DLD1 (cell line): Measurements from ENCODE around the gene PEX14.

Source experiments
- in situ Hi-C: cut with HindIII; loops from 2 replicates; pipeline ENCODE4 v1.10.0; 2017; ENCODE audit warnings: low sequenced_read_pairs

PEX14 gene

GRCh38 chr1:10613340-10613739 lies 138.6 kb downstream of the PEX14 start:
- in situ Hi-C loops: no loop called here

DNA sequence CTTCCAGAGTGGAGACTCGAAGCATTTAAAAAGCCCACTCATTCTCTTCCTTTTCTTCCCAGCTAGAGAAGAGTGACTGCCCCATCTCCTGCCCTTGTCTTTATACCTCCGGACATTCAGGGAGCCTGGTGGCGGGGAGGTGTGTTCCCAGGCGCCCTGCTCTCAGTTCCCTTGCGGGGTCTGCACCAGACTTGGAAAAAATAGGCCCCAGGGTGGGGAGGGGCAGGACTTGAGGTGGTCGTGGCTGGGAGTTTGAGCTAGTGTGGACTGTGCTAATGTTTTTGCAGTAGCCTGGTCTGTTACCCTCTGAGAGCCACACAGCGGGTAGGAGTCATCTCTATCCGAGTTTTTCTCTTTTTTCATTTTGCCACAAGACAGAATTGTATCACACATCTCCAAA lies 139.1 kb downstream of the PEX14 start:
- in situ Hi-C loops: no loop called here

- in situ Hi-C loops: no loop called here
Measured at GRCh38 chr1:10614377-10615225, 139.9 kb downstream of the PEX14 start.

DNA sequence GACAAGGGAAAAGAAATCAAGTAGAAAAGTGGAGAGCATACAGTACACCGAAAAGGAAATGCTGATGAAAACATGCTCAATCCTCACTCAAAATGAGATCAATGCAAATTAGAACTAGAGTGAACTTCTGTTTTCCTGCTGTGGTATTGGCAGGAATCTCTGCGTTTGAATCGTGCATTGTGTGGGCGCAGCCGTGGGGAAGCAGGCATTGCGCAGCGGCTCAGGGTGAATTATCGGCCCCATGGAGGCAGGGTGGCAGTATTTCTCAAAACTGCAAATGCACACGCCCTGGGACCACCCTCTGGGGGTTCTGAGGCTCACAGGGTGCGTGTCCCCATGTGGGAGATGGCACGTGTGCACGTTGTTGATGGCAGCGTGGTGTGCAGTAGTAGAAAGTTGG lies 140.6 kb downstream of the PEX14 start:
- in situ Hi-C loops: no loop called here

- in situ Hi-C loops: no loop called here
Measured at GRCh38 chr1:10615932-10616671, 141.4 kb downstream of the PEX14 start.

- in situ Hi-C loops: no loop called here
Measured at GRCh38 chr1:10616696-10617095, 141.9 kb downstream of the PEX14 start.

GRCh38 chr1:10617318-10617717 lies 142.6 kb downstream of the PEX14 start:
- in situ Hi-C loops: no loop called here

DNA sequence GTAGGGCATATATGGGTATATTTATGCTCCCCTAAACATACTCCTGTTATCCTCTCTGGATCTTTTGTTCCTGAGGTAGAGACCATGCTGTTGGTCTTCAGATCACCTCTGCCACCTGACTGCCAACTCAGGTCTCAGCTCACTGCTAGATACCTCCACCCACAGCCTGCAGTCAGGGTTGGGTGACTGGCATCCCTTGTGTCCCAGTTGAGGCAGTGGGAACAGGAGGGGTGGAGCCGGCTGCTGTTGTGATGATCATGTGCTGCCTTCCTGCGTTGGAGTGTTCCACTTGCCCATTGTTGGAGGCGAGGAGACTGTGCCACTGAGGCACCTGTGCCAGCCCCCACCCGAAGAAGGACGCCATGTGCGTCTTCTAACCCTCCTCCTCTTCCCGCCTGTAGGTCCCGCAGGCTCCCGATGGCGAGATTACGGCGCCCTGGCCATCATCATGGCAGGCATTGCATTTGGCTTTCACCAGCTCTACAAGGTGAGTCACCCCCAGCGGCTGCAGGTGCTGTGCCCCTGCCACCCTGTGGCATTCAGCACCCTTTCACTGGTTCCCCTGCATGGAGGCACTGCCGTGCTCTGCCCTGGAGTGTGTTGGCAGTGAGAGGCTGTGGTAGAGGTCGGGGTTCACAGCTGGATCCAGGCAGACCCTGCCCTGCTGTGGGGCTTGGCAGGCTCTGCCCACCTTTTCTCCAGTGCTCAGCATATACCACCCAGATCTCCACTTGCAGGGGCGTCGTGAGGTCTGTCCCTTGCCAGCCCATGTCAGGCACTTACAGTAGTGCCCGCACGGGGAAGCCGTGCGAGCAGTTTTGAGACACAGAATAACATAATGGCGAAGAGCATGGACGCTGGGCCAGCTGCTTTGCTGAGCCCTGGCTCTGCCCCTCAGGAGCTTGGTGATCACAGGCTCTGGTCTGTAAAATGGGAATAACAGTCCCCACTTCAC lies 143.5 kb downstream of the PEX14 start:
- in situ Hi-C loops: no loop called here

- in situ Hi-C loops: no loop called here
Measured at GRCh38 chr1:10620776-10621175, 146.0 kb downstream of the PEX14 start.

- in situ Hi-C loops: no loop called here
Measured at GRCh38 chr1:10621906-10622305, 147.2 kb downstream of the PEX14 start.

- in situ Hi-C loops: no loop called here
Measured at GRCh38 chr1:10622910-10623685, 148.3 kb downstream of the PEX14 start.

DNA sequence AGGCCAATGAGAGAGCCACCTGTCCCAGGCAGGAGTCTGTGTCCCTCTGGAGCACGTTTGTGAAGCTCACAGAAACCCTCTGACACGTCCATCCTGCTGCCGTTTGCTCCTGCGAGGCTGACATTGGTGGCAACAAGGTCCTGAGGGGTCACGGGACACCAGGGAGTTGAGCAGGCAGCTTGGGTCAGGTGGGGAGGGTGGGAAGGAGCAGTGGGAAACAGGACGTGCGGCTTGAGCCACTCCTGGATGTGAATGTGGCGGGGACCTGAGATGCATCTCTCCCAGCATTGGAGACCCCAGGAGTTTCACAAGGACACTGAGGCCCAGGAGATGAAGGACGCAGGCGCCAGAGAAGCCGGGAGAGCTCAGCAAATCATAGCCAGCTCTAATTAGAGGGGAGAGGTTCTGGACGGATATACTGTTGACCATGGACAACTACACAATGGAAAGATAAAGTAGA lies 149.0 kb downstream of the PEX14 start:
- in situ Hi-C loops: no loop called here

- in situ Hi-C loops: no loop called here
Measured at GRCh38 chr1:10624256-10625050, 149.7 kb downstream of the PEX14 start.

DNA sequence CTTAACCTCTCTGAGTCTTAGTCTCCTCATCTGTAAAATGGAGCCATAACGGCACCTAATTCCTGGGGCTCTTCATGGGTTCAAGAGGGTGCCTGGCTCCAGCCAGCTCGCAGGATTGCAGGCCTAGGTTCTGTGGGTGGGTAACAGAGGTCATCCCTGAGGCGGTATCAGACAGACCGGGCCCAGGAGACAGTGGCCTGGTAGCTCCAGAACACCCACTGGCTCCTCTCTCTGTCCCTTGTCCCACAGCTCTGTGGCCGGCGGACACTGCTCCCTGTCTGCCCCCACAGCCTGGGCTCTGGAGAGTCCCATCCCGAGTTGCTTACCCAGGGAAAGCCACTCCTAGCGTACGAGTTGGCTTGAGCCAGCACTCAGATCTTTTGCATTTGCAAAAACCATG lies 150.3 kb downstream of the PEX14 start:
- in situ Hi-C loops: no loop called here

DNA sequence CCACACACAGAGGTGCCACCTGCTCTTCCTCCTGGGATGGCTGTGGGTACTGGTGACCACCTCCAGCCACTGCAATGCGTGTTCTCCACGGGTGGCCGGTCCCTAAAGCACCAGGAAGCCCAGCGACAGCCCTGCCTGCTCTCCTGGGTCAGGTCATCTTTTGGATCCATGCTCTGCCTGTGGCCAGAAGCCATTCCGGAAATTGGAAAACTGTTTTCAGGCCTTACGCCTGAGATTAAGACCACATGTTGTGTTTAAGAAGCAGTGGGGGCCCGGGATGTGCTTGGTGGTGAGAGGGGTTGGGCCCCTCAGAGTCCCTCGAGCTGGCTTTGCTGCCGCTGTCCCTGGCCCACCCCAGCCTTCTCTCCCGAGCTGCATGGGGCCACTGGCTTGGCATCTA lies 150.8 kb downstream of the PEX14 start:
- in situ Hi-C loops: no loop called here

DNA sequence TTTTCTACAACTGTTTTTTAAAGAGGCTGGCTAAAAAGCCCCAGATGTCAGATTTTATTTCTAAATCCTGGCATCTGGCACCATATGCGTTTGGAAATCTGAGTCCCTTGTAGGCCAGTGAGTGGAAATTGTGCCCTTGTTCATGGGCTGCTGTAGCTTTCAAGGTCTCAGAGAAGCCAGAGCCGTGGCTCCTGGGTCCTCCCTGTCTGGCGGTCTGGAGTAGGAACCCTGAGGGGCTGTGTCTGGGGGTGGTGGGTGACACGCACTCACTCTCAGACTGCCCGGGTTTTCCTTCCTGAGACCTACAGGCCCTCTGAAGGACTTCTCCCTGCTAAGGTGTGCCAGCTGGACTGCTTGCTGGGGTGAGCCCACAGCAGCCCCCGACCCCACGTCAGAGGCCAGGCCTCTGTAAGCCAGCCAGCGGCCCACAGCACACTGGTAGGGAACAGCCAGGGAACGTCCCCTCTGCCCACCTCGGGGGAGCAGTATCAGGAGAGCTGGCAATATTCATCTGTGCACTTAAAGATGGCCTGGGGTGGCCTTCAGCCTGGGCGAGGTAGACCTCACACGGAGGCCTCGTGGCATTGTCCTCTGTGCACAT lies 151.5 kb downstream of the PEX14 start:
- in situ Hi-C loops: no loop called here

- in situ Hi-C loops: no loop called here
Measured at GRCh38 chr1:10626791-10627410, 152.2 kb downstream of the PEX14 start.

GRCh38 chr1:10628685-10629084 lies 153.9 kb downstream of the PEX14 start:
- in situ Hi-C loops: no loop called here
